ENCODE data around the gene CD59. TPM values are rescaled to one million over a fixed set of nuclear protein-coding genes. Genes with fewer than 3 reads are reported as not detected.
"Not testable (repeated sequence)": the region's sequence is repeated elsewhere in the genome, so short reads cannot be mapped to it uniquely, and the experiment has no call there.

Gene CD59
- total RNA-seq, 1 donor, result 1,509 TPM

GRCh38 chr11:33734441-33735270 lies 1.6 kb downstream of the CD59 start:
- H3K4me3 ChIP-seq (ENCODE audit: low read depth, low read length), result peak overlapping the region; percentile 69
- DNase-seq (ENCODE audit: low read depth), result peak; percentile 77
- TF ChIP-seq CTCF (IDR thresholded peaks at IDR 0.05; ENCODE audit: insufficient read depth, low read length), result no peak

- TF ChIP-seq CTCF (IDR thresholded peaks at IDR 0.05; ENCODE audit: insufficient read depth, low read length), result no peak
- H3K4me3 ChIP-seq (ENCODE audit: low read depth, low read length), result peak overlapping the region; percentile 69
- DNase-seq (ENCODE audit: low read depth), result no peak
Measured at GRCh38 chr11:33733980-33734379, 2.2 kb downstream of the CD59 start.

GRCh38 chr11:33731723-33732531 lies 4.3 kb downstream of the CD59 start:
- no peak for DNase-seq (ENCODE audit: low read depth)

GRCh38 chr11:33730716-33731115 lies 5.5 kb downstream of the CD59 start:
- H3K4me3 ChIP-seq (ENCODE audit: low read depth, low read length), result no peak overlapping the region
- TF ChIP-seq CTCF (IDR thresholded peaks at IDR 0.05; ENCODE audit: insufficient read depth, low read length), result no peak
- no peak for DNase-seq (ENCODE audit: low read depth)

More at GRCh38 chr11:33731723-33732531, 4.3 kb downstream of the CD59 start:
- TF ChIP-seq CTCF (IDR thresholded peaks at IDR 0.05; ENCODE audit: insufficient read depth, low read length), result no peak
- H3K4me3 ChIP-seq (ENCODE audit: low read depth, low read length), result no peak overlapping the region

- not testable (repeated sequence) for H3K4me3 ChIP-seq (ENCODE audit: low read depth, low read length); DNase-seq (ENCODE audit: low read depth)
Measured at GRCh38 chr11:33729072-33729664, 7.1 kb downstream of the CD59 start.

- DNase-seq (ENCODE audit: low read depth); H3K4me3 ChIP-seq (ENCODE audit: low read depth, low read length): not testable (repeated sequence)
Measured at GRCh38 chr11:33727539-33727938, 8.7 kb downstream of the CD59 start.

GRCh38 chr11:33725496-33725895 lies 10.7 kb downstream of the CD59 start:
- H3K4me3 ChIP-seq (ENCODE audit: low read depth, low read length), result no peak overlapping the region
- DNase-seq (ENCODE audit: low read depth), result no peak
- TF ChIP-seq CTCF (IDR thresholded peaks at IDR 0.05; ENCODE audit: insufficient read depth, low read length), result no peak
